ENCODE data around the gene LCN12.
A peak's percentile ranks its signal among the peaks of the same experiment; 100 is the strongest.

The LCN12 gene

DNA sequence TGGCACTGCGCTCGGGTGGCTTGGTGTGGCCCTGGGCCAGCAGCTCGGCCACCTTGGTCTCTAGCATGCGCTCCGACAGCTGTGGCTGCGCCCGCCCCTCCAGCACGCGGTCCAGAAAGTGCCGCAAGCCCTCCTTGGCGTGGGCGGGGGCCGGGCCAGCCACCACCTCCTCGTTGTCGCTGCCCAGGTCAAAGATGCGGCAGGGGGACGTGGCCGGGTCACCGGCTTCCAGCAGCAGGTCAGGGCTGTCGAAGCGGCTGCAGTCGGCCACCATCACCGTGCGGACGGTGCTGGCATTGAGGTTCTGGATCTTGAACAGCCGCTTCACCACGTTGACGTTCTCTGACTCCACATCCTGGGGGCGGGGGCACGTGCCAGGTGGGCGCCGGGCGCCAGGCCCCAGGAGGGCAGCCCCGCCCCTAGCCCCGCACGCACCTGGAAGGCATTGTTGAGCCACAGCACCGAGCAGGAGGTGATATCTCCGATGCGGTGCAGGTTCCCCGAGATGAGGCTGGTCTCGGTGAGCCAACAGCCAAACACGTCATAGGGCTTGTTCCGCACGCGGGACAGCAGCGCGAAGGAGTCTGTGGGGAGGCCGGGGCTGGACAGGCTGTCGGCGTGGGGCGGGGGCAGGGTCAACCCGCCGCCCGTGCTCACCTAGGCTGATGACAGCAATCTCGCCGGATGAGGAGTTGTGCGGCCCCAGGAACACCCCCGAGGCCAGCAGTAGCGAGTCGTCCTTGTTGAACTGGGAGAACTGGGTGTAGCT is 9.8 kb upstream of the LCN12 start:
- Histone ChIP-seq H3K27ac (no peak overlapping the region), H3K27me3 (ENCODE audit: insufficient read depth, low read depth, severe bottlenecking) (no peaks in the 10 kb centered on the region), H3K4me3 (ENCODE audit: low read depth, low read length) (no peak overlapping the region), H3K9me3 (ENCODE audit: severe bottlenecking) (no peaks in the 10 kb centered on the region), H3K36me3 (peaks cover 34% of the 10 kb centered on the region)
- TF ChIP-seq, protein P1, sequence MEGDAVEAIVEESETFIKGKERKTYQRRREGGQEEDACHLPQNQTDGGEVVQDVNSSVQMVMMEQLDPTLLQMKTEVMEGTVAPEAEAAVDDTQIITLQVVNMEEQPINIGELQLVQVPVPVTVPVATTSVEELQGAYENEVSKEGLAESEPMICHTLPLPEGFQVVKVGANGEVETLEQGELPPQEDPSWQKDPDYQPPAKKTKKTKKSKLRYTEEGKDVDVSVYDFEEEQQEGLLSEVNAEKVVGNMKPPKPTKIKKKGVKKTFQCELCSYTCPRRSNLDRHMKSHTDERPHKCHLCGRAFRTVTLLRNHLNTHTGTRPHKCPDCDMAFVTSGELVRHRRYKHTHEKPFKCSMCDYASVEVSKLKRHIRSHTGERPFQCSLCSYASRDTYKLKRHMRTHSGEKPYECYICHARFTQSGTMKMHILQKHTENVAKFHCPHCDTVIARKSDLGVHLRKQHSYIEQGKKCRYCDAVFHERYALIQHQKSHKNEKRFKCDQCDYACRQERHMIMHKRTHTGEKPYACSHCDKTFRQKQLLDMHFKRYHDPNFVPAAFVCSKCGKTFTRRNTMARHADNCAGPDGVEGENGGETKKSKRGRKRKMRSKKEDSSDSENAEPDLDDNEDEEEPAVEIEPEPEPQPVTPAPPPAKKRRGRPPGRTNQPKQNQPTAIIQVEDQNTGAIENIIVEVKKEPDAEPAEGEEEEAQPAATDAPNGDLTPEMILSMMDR (IDR thresholded peaks at IDR 0.05; ENCODE audit: low read depth, low read length): no peak
- DNase-seq: no peak

DNA sequence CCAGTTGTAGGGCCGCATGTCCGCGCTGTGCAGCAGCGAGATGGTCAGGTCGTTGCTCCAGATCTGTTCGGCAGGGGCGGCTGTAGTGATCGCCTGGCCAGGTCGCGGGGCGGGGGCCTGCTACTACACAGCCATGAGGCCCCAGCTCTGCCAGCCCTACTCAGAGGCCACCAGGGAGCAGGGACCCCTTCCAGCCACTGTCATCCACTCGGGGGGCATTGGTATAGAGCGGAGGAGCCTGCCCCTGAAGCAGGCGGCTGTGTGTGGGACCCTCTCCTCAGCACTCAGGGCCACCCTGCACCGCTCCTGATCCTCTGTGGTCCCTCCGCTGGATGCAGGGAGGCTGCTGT is 9.2 kb upstream of the LCN12 start:
- Histone ChIP-seq H3K4me3 (ENCODE audit: low read depth, low read length) (no peak overlapping the region), H3K27me3 (ENCODE audit: insufficient read depth, low read depth, severe bottlenecking) (no peaks in the 10 kb centered on the region), H3K27ac (no peak overlapping the region), H3K9me3 (ENCODE audit: severe bottlenecking) (no peaks in the 10 kb centered on the region), H3K36me3 (peaks cover 34% of the 10 kb centered on the region)
- TF ChIP-seq, protein P1 (IDR thresholded peaks at IDR 0.05; ENCODE audit: low read depth, low read length): no peak
- DNase-seq: no peak

DNA sequence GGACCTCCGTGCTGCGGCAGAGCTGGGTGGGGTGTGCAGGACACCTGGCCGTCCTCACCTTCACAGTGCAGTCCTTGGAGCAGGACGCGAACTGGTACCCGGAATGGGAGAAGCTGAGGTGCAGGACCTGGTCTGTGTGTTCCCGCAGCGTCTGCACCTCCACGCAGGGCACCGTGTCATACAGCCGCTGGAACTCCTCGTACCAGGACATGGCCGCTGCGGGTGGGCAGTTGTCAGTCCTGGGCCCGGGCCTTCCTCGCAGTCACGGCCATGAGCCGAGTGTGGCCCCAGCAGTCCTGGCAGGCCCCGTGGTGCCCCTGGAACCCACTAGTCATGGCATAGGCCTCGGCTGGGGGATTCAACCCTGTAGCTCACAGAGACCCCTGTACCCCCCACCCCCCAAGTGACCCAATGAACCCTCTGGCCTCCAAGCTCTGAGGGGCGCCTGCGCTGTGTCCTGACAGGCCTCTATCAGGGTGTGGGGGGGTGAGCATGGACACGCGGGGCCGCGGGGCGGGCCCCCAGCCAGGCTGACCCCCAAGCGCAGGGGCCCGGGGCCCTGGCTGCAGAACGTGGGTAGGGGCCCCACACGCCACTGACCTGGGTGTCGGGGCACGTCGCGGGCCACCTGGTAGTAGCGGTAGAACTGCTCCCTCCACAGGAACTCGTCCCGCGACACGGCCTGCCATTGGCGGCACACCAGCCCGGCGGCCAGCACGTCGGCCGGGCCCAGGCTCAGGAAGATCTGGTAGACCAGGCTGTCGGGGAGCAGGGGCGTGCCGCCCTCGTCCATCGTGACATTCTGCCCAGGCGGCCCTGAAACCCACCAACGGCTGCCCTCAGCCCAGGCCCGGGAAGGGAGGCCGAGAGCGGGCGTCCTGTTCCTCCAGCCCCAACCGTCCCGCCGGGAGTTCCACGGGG is 8.5 kb upstream of the LCN12 start:
- no peak for DNase-seq
- TF ChIP-seq, protein P1 (IDR thresholded peaks at IDR 0.05; ENCODE audit: low read depth, low read length): no peak
- H3K27ac ChIP-seq: peak overlapping the region; percentile 67
- peaks cover 34% of the 10 kb centered on the region for H3K36me3 ChIP-seq
- H3K4me3 ChIP-seq (ENCODE audit: low read depth, low read length): peak overlapping the region; percentile 67
- no peaks in the 10 kb centered on the region for H3K27me3 ChIP-seq (ENCODE audit: insufficient read depth, low read depth, severe bottlenecking)
- no peaks in the 10 kb centered on the region for H3K9me3 ChIP-seq (ENCODE audit: severe bottlenecking)

DNA sequence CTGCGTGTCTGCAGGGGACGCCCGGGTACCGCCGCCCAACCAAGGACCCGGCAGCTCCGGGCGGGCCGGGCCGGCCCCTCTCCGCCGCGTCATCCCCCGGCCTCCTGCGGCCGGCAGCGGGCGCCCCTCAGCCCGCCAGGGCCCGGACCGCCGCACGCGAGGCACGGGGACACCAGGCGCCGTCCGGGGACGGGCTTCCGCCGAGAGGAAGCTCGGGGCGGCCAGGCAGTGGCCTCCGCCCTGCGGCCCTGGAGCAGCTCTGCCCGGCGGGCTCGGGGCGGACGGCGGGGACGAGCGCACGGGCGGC is 7.9 kb upstream of the LCN12 start:
- TF ChIP-seq, protein P1 (IDR thresholded peaks at IDR 0.05; ENCODE audit: low read depth, low read length): no peak
- Histone ChIP-seq H3K27me3 (ENCODE audit: insufficient read depth, low read depth, severe bottlenecking) (no peaks in the 10 kb centered on the region), H3K27ac (peak overlapping the region; percentile 67), H3K36me3 (peaks cover 34% of the 10 kb centered on the region), H3K4me3 (ENCODE audit: low read depth, low read length) (peak overlapping the region; percentile 67), H3K9me3 (ENCODE audit: severe bottlenecking) (no peaks in the 10 kb centered on the region)
- no peak for DNase-seq

DNA sequence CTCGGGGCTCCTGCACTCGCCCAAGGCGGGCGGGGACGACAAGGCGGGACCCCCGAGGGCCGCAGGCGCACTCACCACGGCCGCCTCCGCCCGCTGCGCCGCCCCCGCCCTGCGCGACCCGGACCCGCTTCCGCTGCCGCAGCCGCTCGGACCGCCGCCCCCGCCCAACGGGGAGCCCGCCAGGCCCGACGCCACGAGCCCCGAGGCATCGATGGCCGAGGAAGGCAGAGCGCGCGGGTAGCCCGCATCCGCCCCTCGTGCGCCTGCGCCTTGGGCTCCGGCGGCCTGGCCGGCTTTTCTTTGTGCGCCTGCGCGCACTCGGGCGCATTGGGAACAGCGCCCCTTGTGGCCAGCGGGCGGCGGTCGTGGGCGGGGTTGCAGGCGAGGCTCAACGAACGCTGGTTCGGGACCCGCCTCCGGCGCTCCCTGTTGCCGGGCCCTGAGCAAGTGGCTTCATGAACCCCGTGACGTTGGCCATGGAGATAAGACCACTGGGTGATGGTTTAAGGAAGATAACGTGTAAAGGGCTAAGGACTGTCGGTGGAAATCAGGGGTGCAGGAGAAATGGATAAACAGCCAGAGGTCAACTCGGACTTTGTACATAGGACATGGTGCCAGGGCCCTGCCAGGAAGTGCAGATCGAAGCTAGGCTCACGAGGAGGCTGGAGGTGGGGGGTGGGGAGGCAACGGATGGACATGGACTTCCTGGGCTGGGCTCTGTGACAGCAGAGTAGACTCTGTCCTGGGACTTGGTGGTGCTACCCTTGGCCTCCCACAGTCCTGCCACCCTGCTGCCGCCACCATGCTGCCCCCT is 7.3 kb upstream of the LCN12 start, which contains the start of the genes C8G and FBXW5:
TSS of gene C8G (plus strand) at position 725 of the 814 bp plus-strand sequence. CDS start at position 803, 78 bp downstream.
TSS of gene FBXW5 (minus strand) at position 220 of the 814 bp plus-strand sequence. CDS start 655 bp downstream, outside the sequence.
- DNase-seq: peak; percentile 93
- TF ChIP-seq, protein P1 (IDR thresholded peaks at IDR 0.05; ENCODE audit: low read depth, low read length): peak; percentile 93
- H3K9me3 ChIP-seq (ENCODE audit: severe bottlenecking): no peaks in the 10 kb centered on the region
- peak within 1 kb of the TSS; percentile 67 for H3K4me3 ChIP-seq (ENCODE audit: low read depth, low read length)
- H3K36me3 ChIP-seq: peaks cover 33% of the 10 kb centered on the region
- H3K27me3 ChIP-seq (ENCODE audit: insufficient read depth, low read depth, severe bottlenecking): no peaks in the 10 kb centered on the region
- H3K27ac ChIP-seq: peak within 1 kb of the TSS; percentile 67

Measured in WERI-Rb-1 (cell line).